Transverse colon (tissue), 4 donors: Measurements from ENCODE around the gene CYP4F2.

ENCODE experiments used
- POLR2AphosphoS5 ChIP-seq, 3 donors: sonication (generic); formaldehyde crosslinking; IDR thresholded peaks; one replicate each; pipeline ENCODE4 v1.6.1; 2016; ENCODE audit warnings: antibody characterized with exemption in 3 of 3
- TF ChIP-seq, protein P1 (sequence below), 5 experiments: fragments of 200-600 bp in 3 of 5; fragments of 450-650 bp in 2 of 5; sonication (generic) in 3 of 5; IDR thresholded peaks; 1 replicate in 2 of 5; 2 replicates in 3 of 5; pipeline ENCODE4 v1.5.1; 2016 to 2017; ENCODE audit warnings: antibody characterized with exemption in 5 of 5, inconsistent platforms in 3 of 5, mild to moderate bottlenecking in 2 of 5, moderate library complexity in 1 of 5

DNA sequence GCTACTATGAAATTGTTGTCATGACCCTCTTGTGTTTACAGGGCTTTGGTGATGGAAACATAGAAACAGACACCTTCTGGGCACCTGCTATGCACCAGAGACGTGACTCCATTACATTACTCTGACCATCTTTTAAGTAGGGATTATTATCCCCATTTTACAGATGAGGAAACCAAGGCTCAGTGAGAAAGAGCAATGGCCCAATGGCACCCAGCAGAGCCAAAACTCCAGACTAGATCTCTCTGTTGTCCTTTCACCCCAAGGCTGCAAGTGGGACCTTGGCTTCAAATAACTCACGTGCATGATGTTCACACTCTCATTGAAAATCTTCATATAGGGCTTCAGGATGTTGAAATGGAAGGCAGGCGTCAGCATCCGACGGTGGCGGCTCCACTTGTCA is 5.9 kb downstream of the CYP4F2 start:
- TF ChIP-seq, protein P1, sequence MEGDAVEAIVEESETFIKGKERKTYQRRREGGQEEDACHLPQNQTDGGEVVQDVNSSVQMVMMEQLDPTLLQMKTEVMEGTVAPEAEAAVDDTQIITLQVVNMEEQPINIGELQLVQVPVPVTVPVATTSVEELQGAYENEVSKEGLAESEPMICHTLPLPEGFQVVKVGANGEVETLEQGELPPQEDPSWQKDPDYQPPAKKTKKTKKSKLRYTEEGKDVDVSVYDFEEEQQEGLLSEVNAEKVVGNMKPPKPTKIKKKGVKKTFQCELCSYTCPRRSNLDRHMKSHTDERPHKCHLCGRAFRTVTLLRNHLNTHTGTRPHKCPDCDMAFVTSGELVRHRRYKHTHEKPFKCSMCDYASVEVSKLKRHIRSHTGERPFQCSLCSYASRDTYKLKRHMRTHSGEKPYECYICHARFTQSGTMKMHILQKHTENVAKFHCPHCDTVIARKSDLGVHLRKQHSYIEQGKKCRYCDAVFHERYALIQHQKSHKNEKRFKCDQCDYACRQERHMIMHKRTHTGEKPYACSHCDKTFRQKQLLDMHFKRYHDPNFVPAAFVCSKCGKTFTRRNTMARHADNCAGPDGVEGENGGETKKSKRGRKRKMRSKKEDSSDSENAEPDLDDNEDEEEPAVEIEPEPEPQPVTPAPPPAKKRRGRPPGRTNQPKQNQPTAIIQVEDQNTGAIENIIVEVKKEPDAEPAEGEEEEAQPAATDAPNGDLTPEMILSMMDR (IDR thresholded peaks at IDR 0.05) = no peak
- TF ChIP-seq POLR2AphosphoS5 (IDR thresholded peaks at IDR 0.05) = no peak
